Right atrium auricular region (tissue), 2 donors: ENCODE data around the gene KCNQ1. TPM values are rescaled to one million over a fixed set of nuclear protein-coding genes. Genes with fewer than 3 reads are reported as not detected.
"Not testable (repeated sequence)": the region's sequence is repeated elsewhere in the genome, so short reads cannot be mapped to it uniquely, and the experiment has no call there.

Source experiments
- DNase-seq: peaks from one replicate; pipeline ENCODE4 v3.0.0-alpha.2; 2019; ENCODE audit warnings: low spot score
- H3K27ac ChIP-seq, 2 donors: fragments of 200-600 bp; sonication (generic); 1 replicate in 1 of 2; 2 replicates in 1 of 2; pipeline ENCODE4 v1.5.1; 2016 to 2019
- H3K27me3 ChIP-seq, 2 donors: fragments of 200-600 bp; sonication (generic); one replicate each; pipeline versions ENCODE4 v1.5.1 to v1.6.0; 2017 to 2019
- H3K36me3 ChIP-seq: fragments of 200-600 bp; sonication (generic); one replicate; pipeline ENCODE4 v1.5.1; 2016
- H3K4me1 ChIP-seq, 2 donors: fragments of 200-600 bp; sonication (generic); one replicate each; pipeline versions ENCODE4 v1.5.1 to v1.6.0; 2017 to 2019
- H3K4me3 ChIP-seq, 2 donors: fragments of 200-600 bp; sonication (generic); 1 replicate in 1 of 2; 2 replicates in 1 of 2; pipeline ENCODE4 v1.5.1; 2017 to 2019; ENCODE audit warnings: mild to moderate bottlenecking in 1 of 2, moderate library complexity in 1 of 2
- H3K9me3 ChIP-seq, 2 donors: fragments of 200-600 bp; sonication (generic); one replicate each; pipeline ENCODE4 v1.5.1; 2019
- CTCF ChIP-seq, 2 donors: fragments of 200-600 bp; sonication (generic); IDR thresholded peaks; one replicate each; pipeline ENCODE4 v1.5.1; 2019; ENCODE audit warnings: antibody characterized with exemption in 2 of 2
- total RNA-seq, 2 donors: library from RNA; depleted of rRNA; stranded (reverse); fragments of >200 nt; gene quantifications; one replicate each; pipeline ENCODE4 v1.1.0, GENCODE V29; 2016

KCNQ1 gene
- total RNA-seq, 2 donors from 2014 or later, result 12.7 to 25.1 TPM

- no peak for DNase-seq
- no peaks in the 10 kb centered on the region for H3K4me1 ChIP-seq
- no peak overlapping the region for H3K27ac ChIP-seq
- H3K36me3 ChIP-seq, result no peaks in the 10 kb centered on the region
- no peaks in the 10 kb centered on the region for H3K27me3 ChIP-seq
- peaks cover 0 to 22% of the 10 kb centered on the region in 2 donors for H3K9me3 ChIP-seq
- H3K4me3 ChIP-seq, result no peak overlapping the region
- TF ChIP-seq CTCF (IDR thresholded peaks at IDR 0.05), result no peak
Observed at GRCh38 chr11:2609345-2609744, 164.5 kb downstream of the KCNQ1 start.

- no peak for TF ChIP-seq CTCF (IDR thresholded peaks at IDR 0.05)
- Histone ChIP-seq H3K4me1 (no peaks in the 10 kb centered on the region), H3K27ac (no peak overlapping the region), H3K36me3 (no peaks in the 10 kb centered on the region), H3K27me3 (no peaks in the 10 kb centered on the region), H3K9me3 (peaks cover 0 to 22% of the 10 kb centered on the region in 2 donors), H3K4me3 (no peak overlapping the region)
- no peak for DNase-seq
Observed at GRCh38 chr11:2612884-2613571, 168.2 kb downstream of the KCNQ1 start.

- H3K36me3 ChIP-seq, result no peaks in the 10 kb centered on the region
- H3K4me3 ChIP-seq, result no peak overlapping the region
- TF ChIP-seq CTCF (IDR thresholded peaks at IDR 0.05), result no peak
- no peaks in the 10 kb centered on the region for H3K4me1 ChIP-seq
- DNase-seq, result no peak
- H3K9me3 ChIP-seq, result no peaks in the 10 kb centered on the region
- no peak overlapping the region for H3K27ac ChIP-seq
- H3K27me3 ChIP-seq, result no peaks in the 10 kb centered on the region
Observed at GRCh38 chr11:2621894-2622293, 177.1 kb downstream of the KCNQ1 start.

- DNase-seq, result no peak
- H3K4me3 ChIP-seq, result no peak overlapping the region
- H3K9me3 ChIP-seq, result peaks cover 0 to 11% of the 10 kb centered on the region in 2 donors
- H3K36me3 ChIP-seq, result no peaks in the 10 kb centered on the region
- no peaks in the 10 kb centered on the region for H3K27me3 ChIP-seq
- no peak for TF ChIP-seq CTCF (IDR thresholded peaks at IDR 0.05)
- no peak overlapping the region for H3K27ac ChIP-seq
- no peaks in the 10 kb centered on the region for H3K4me1 ChIP-seq
Observed at GRCh38 chr11:2625183-2625582, 180.4 kb downstream of the KCNQ1 start.

- Histone ChIP-seq H3K36me3 (no peaks in the 10 kb centered on the region), H3K4me3 (no peak overlapping the region), H3K4me1 (no peaks in the 10 kb centered on the region), H3K9me3 (peaks cover 0 to 42% of the 10 kb centered on the region in 2 donors), H3K27me3 (no peaks in the 10 kb centered on the region), H3K27ac (no peak overlapping the region)
- DNase-seq, result no peak
- TF ChIP-seq CTCF (IDR thresholded peaks at IDR 0.05), result no peak
Observed at GRCh38 chr11:2630679-2631078, 185.9 kb downstream of the KCNQ1 start.

- Histone ChIP-seq H3K4me3 (no peak overlapping the region), H3K27ac (no peak overlapping the region), H3K4me1 (no peaks in the 10 kb centered on the region), H3K27me3 (no peaks in the 10 kb centered on the region), H3K9me3 (peaks cover 0 to 42% of the 10 kb centered on the region in 2 donors), H3K36me3 (no peaks in the 10 kb centered on the region)
- no peak for TF ChIP-seq CTCF (IDR thresholded peaks at IDR 0.05)
- no peak for DNase-seq
Observed at GRCh38 chr11:2631161-2631560, 186.4 kb downstream of the KCNQ1 start.

- H3K36me3 ChIP-seq, H3K4me3 ChIP-seq, DNase-seq, H3K27ac ChIP-seq, H3K27me3 ChIP-seq, H3K4me1 ChIP-seq: not testable (repeated sequence)
- peaks cover 23 to 63% of the 10 kb centered on the region in 2 donors for H3K9me3 ChIP-seq
Observed at GRCh38 chr11:2639763-2640162, 195.0 kb downstream of the KCNQ1 start.
